ENCODE results near the gene DCAF17.
"Not testable (repeated sequence)": the region's sequence is repeated elsewhere in the genome, so short reads cannot be mapped to it uniquely, and the experiment has no call there.

The DCAF17 gene

GRCh38 chr2:171409436-171409971 is 24.5 kb upstream of the DCAF17 start:
- Histone ChIP-seq H3K4me1 (ENCODE audit: control insufficient read depth, insufficient read depth, low read length) (no peaks in the 10 kb centered on the region), H3K4me3 (ENCODE audit: insufficient read depth, low read depth, low read length) (no peak overlapping the region), H3K27ac (ENCODE audit: insufficient read depth, low read depth, low read length, poor library complexity, severe bottlenecking) (no peak overlapping the region), H3K36me3 (ENCODE audit: control insufficient read depth, insufficient read depth, low read length) (no peaks in the 10 kb centered on the region), H3K27me3 (ENCODE audit: control insufficient read depth, insufficient read depth, low read length, poor library complexity, severe bottlenecking) (no peaks in the 10 kb centered on the region), H3K9me3 (ENCODE audit: control insufficient read depth, low read length) (no peaks in the 10 kb centered on the region)
- WGBS, 2 experiments = 8 to 11% methylated on average over 7 to 8 of the region's 8 CpGs

GRCh38 chr2:171410101-171410500 is 23.9 kb upstream of the DCAF17 start:
- Histone ChIP-seq H3K27ac (ENCODE audit: insufficient read depth, low read depth, low read length, poor library complexity, severe bottlenecking) (no peak overlapping the region), H3K9me3 (ENCODE audit: control insufficient read depth, low read length) (no peaks in the 10 kb centered on the region), H3K36me3 (ENCODE audit: control insufficient read depth, insufficient read depth, low read length) (no peaks in the 10 kb centered on the region), H3K4me3 (ENCODE audit: insufficient read depth, low read depth, low read length) (no peak overlapping the region), H3K27me3 (ENCODE audit: control insufficient read depth, insufficient read depth, low read length, poor library complexity, severe bottlenecking) (no peaks in the 10 kb centered on the region), H3K4me1 (ENCODE audit: control insufficient read depth, insufficient read depth, low read length) (no peaks in the 10 kb centered on the region)
- WGBS, 2 experiments = 79 to 91% methylated on average over 2 to 4 of the region's 4 CpGs

GRCh38 chr2:171410624-171411023 is 23.4 kb upstream of the DCAF17 start:
- no peak overlapping the region for H3K27ac ChIP-seq (ENCODE audit: insufficient read depth, low read depth, low read length, poor library complexity, severe bottlenecking)

GRCh38 chr2:171411214-171411613 is 22.8 kb upstream of the DCAF17 start:
- no peak overlapping the region for H3K27ac ChIP-seq (ENCODE audit: insufficient read depth, low read depth, low read length, poor library complexity, severe bottlenecking)
- H3K4me3 ChIP-seq (ENCODE audit: insufficient read depth, low read depth, low read length) = no peak overlapping the region
- no peaks in the 10 kb centered on the region for H3K27me3 ChIP-seq (ENCODE audit: control insufficient read depth, insufficient read depth, low read length, poor library complexity, severe bottlenecking)
- no peaks in the 10 kb centered on the region for H3K9me3 ChIP-seq (ENCODE audit: control insufficient read depth, low read length)
- no CpG with 5 or more reads among the region's 1 CpG for WGBS, 2 experiments
- H3K4me1 ChIP-seq (ENCODE audit: control insufficient read depth, insufficient read depth, low read length) = no peaks in the 10 kb centered on the region
- H3K36me3 ChIP-seq (ENCODE audit: control insufficient read depth, insufficient read depth, low read length) = no peaks in the 10 kb centered on the region

More at GRCh38 chr2:171410624-171411023, 23.4 kb upstream of the DCAF17 start:
- Histone ChIP-seq H3K4me3 (ENCODE audit: insufficient read depth, low read depth, low read length) (no peak overlapping the region), H3K9me3 (ENCODE audit: control insufficient read depth, low read length) (no peaks in the 10 kb centered on the region), H3K36me3 (ENCODE audit: control insufficient read depth, insufficient read depth, low read length) (no peaks in the 10 kb centered on the region), H3K27me3 (ENCODE audit: control insufficient read depth, insufficient read depth, low read length, poor library complexity, severe bottlenecking) (no peaks in the 10 kb centered on the region), H3K4me1 (ENCODE audit: control insufficient read depth, insufficient read depth, low read length) (no peaks in the 10 kb centered on the region)

- 99 to 100% methylated on average over 2 of the region's 2 CpGs for WGBS, 2 experiments
- H3K4me1 ChIP-seq (ENCODE audit: control insufficient read depth, insufficient read depth, low read length) = no peaks in the 10 kb centered on the region
- no peak overlapping the region for H3K27ac ChIP-seq (ENCODE audit: insufficient read depth, low read depth, low read length, poor library complexity, severe bottlenecking)
- H3K4me3 ChIP-seq (ENCODE audit: insufficient read depth, low read depth, low read length) = no peak overlapping the region
- no peaks in the 10 kb centered on the region for H3K36me3 ChIP-seq (ENCODE audit: control insufficient read depth, insufficient read depth, low read length)
- no peaks in the 10 kb centered on the region for H3K9me3 ChIP-seq (ENCODE audit: control insufficient read depth, low read length)
- H3K27me3 ChIP-seq (ENCODE audit: control insufficient read depth, insufficient read depth, low read length, poor library complexity, severe bottlenecking) = no peaks in the 10 kb centered on the region
Measured at GRCh38 chr2:171411791-171412483, 22.1 kb upstream of the DCAF17 start.

- H3K4me1 ChIP-seq (ENCODE audit: control insufficient read depth, insufficient read depth, low read length) = no peaks in the 10 kb centered on the region
- no peaks in the 10 kb centered on the region for H3K36me3 ChIP-seq (ENCODE audit: control insufficient read depth, insufficient read depth, low read length)
- no peaks in the 10 kb centered on the region for H3K27me3 ChIP-seq (ENCODE audit: control insufficient read depth, insufficient read depth, low read length, poor library complexity, severe bottlenecking)
- H3K4me3 ChIP-seq (ENCODE audit: insufficient read depth, low read depth, low read length) = no peak overlapping the region
- 100% methylated on average over 2 of the region's 2 CpGs; no CpG with 5 or more reads in 1 of the 2 experiments for WGBS, 2 experiments
- no peaks in the 10 kb centered on the region for H3K9me3 ChIP-seq (ENCODE audit: control insufficient read depth, low read length)
- no peak overlapping the region for H3K27ac ChIP-seq (ENCODE audit: insufficient read depth, low read depth, low read length, poor library complexity, severe bottlenecking)
Measured at GRCh38 chr2:171412571-171413175, 21.4 kb upstream of the DCAF17 start.

GRCh38 chr2:171414645-171415044 is 19.4 kb upstream of the DCAF17 start:
- not testable (repeated sequence) for H3K4me3 ChIP-seq (ENCODE audit: insufficient read depth, low read depth, low read length); H3K4me1 ChIP-seq (ENCODE audit: control insufficient read depth, insufficient read depth, low read length); H3K9me3 ChIP-seq (ENCODE audit: control insufficient read depth, low read length); H3K27ac ChIP-seq (ENCODE audit: insufficient read depth, low read depth, low read length, poor library complexity, severe bottlenecking); H3K27me3 ChIP-seq (ENCODE audit: control insufficient read depth, insufficient read depth, low read length, poor library complexity, severe bottlenecking); H3K36me3 ChIP-seq (ENCODE audit: control insufficient read depth, insufficient read depth, low read length)
- 86 to 98% methylated on average over 3 to 4 of the region's 4 CpGs for WGBS, 2 experiments

DNA sequence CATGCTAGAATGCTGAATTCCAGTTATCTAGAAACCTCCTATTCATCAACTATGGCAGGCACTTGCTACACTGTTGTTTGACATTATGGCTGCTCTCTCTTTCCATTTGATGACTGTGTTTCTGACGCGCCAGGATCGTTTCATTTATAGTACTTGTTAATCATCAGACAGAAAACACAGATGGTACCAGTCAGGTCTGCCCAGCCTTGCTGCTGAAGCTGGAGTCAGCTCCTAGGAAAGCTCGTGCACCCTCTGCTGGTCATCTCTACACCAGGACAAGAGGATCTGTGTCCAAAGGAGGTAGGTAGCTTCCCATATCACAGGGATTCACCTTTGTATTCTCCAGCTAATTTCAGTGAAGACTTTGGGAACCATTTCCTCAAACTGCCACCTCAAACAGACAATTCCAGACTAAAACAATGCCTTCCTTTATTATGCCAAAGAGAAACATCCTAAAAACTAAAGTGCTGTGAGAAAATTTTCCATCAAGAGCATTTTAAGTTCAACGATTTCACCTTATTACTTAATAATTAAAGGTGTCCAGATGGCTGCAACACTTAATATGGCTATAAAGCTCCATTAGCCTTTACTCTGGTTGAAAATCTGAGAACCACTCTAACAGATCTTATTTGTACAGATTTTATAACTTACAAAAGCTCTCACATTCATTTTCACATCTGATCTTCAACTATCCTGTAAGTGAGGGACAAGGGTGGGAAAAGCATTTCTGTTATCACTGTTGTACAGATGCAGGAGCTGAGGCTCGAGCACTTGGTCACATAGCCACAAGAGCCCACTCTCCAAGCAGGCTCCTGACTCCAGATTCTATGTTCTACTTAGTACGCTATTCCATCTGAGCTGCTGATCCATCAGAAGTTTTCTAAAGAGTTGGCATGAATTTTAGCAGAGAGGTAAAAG is 17.8 kb upstream of the DCAF17 start:
- H3K4me1 ChIP-seq (ENCODE audit: control insufficient read depth, insufficient read depth, low read length) = no peaks in the 10 kb centered on the region
- H3K27me3 ChIP-seq (ENCODE audit: control insufficient read depth, insufficient read depth, low read length, poor library complexity, severe bottlenecking) = no peaks in the 10 kb centered on the region
- 49 to 51% methylated on average over 7 of the region's 7 CpGs for WGBS, 2 experiments
- H3K4me3 ChIP-seq (ENCODE audit: insufficient read depth, low read depth, low read length) = no peak overlapping the region
- no peaks in the 10 kb centered on the region for H3K36me3 ChIP-seq (ENCODE audit: control insufficient read depth, insufficient read depth, low read length)
- no peak overlapping the region for H3K27ac ChIP-seq (ENCODE audit: insufficient read depth, low read depth, low read length, poor library complexity, severe bottlenecking)
- no peaks in the 10 kb centered on the region for H3K9me3 ChIP-seq (ENCODE audit: control insufficient read depth, low read length)

- Histone ChIP-seq H3K4me1 (ENCODE audit: control insufficient read depth, insufficient read depth, low read length) (no peaks in the 10 kb centered on the region), H3K27ac (ENCODE audit: insufficient read depth, low read depth, low read length, poor library complexity, severe bottlenecking) (no peak overlapping the region), H3K27me3 (ENCODE audit: control insufficient read depth, insufficient read depth, low read length, poor library complexity, severe bottlenecking) (no peaks in the 10 kb centered on the region), H3K36me3 (ENCODE audit: control insufficient read depth, insufficient read depth, low read length) (no peaks in the 10 kb centered on the region), H3K9me3 (ENCODE audit: control insufficient read depth, low read length) (peaks cover 5% of the 10 kb centered on the region), H3K4me3 (ENCODE audit: insufficient read depth, low read depth, low read length) (no peak overlapping the region)
- 97 to 100% methylated on average over 2 of the region's 2 CpGs for WGBS, 2 experiments
Measured at GRCh38 chr2:171419333-171419732, 14.7 kb upstream of the DCAF17 start.
